Measurements from ENCODE around the gene CDCA8.

- no peak for TF ChIP-seq CTCF (conservative IDR thresholded peaks at IDR 0.05; ENCODE audit: low read depth, low read length)
- TF ChIP-seq POLR2A (IDR thresholded peaks at IDR 0.05; ENCODE audit: low read depth, low read length): no peak
- TF ChIP-seq CEBPB (IDR thresholded peaks at IDR 0.05; ENCODE audit: low read depth, low read length): no peak
- no peak for TF ChIP-seq RAD21 (IDR thresholded peaks at IDR 0.05; ENCODE audit: low read length)
- TF ChIP-seq MAZ (IDR thresholded peaks at IDR 0.05; ENCODE audit: borderline replicate concordance, low read depth, low read length): no peak
- no peak for TF ChIP-seq RCOR1 (IDR thresholded peaks at IDR 0.05; ENCODE audit: insufficient replicate concordance, low read length)
- no peak for TF ChIP-seq MXI1 (IDR thresholded peaks at IDR 0.05; ENCODE audit: borderline replicate concordance, low read depth, low read length)
- TF ChIP-seq USF2 (IDR thresholded peaks at IDR 0.05; ENCODE audit: low read depth, low read length): no peak
- no peak for TF ChIP-seq ELK1 (IDR thresholded peaks at IDR 0.05; ENCODE audit: borderline replicate concordance, low read depth, low read length)
- TF ChIP-seq SMC3 (IDR thresholded peaks at IDR 0.05; ENCODE audit: low read depth, low read length): no peak
- TF ChIP-seq FOS (IDR thresholded peaks at IDR 0.05; ENCODE audit: low read depth, low read length): no peak
- no peak for TF ChIP-seq NFE2L2 (IDR thresholded peaks at IDR 0.05; ENCODE audit: low read depth, low read length)
- no peak for TF ChIP-seq CHD1 (IDR thresholded peaks at IDR 0.05; ENCODE audit: low read depth, low read length)
- no peak for TF ChIP-seq RFX5 (IDR thresholded peaks at IDR 0.05; ENCODE audit: low read depth, low read length)
Observed at GRCh38 chr1:37731312-37732019, 39.1 kb downstream of the CDCA8 start.

All from IMR-90 (cell line).